Neural progenitor cell (in vitro differentiated cells): ENCODE results near the gene RINT1.

Source experiments
- EZH2 ChIP-seq: fragments of 200-600 bp; sonication (generic); IDR thresholded peaks from 2 replicates; pipeline ENCODE4 v1.6.1; 2017; ENCODE audit warnings: antibody characterized with exemption, mild to moderate bottlenecking, moderate library complexity
- EZH2phosphoT487 ChIP-seq: fragments of 200-600 bp; sonication (generic); IDR thresholded peaks from 2 replicates; pipeline ENCODE4 v1.6.1; 2017; ENCODE audit warnings: antibody characterized with exemption
- TF ChIP-seq, protein P1 (sequence below): fragments of 200-600 bp; sonication (generic); IDR thresholded peaks from 2 replicates; pipeline ENCODE4 v1.5.1; 2017; ENCODE audit warnings: antibody characterized with exemption, mild to moderate bottlenecking

DNA sequence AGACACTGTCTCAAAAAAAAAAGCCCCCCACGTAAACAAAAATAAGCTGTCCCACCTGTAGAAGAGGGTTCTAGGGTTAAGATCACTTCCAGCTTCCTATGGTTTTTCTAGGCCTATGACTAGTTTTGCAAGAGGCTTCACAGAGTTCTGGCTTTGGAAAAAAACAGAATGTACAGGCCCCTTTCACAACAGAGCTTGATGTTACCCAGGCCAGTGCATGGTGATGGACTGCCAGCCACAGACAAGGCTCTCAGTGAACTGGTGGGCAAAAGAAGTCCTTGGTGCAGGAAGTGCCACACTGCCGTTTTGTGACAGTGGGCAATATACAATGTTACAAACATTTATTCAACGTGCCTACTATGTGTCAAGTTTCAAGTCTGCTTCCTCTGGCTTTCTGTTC is 67.5 kb downstream of the RINT1 start:
- TF ChIP-seq, protein P1, sequence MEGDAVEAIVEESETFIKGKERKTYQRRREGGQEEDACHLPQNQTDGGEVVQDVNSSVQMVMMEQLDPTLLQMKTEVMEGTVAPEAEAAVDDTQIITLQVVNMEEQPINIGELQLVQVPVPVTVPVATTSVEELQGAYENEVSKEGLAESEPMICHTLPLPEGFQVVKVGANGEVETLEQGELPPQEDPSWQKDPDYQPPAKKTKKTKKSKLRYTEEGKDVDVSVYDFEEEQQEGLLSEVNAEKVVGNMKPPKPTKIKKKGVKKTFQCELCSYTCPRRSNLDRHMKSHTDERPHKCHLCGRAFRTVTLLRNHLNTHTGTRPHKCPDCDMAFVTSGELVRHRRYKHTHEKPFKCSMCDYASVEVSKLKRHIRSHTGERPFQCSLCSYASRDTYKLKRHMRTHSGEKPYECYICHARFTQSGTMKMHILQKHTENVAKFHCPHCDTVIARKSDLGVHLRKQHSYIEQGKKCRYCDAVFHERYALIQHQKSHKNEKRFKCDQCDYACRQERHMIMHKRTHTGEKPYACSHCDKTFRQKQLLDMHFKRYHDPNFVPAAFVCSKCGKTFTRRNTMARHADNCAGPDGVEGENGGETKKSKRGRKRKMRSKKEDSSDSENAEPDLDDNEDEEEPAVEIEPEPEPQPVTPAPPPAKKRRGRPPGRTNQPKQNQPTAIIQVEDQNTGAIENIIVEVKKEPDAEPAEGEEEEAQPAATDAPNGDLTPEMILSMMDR: no peak
- no peak for TF ChIP-seq EZH2
- no peak for TF ChIP-seq EZH2phosphoT487
